Gastroesophageal sphincter (tissue), 4 donors: Measurements from ENCODE around the gene RFT1. TPM values are rescaled to one million over a fixed set of nuclear protein-coding genes. Genes with fewer than 3 reads are reported as not detected.

ENCODE experiments used
- ATAC-seq: fragments of 150-250 bp; one replicate; pipeline ENCODE4 v1.9.1; 2016; ENCODE audit warnings: mild to moderate bottlenecking, moderate library complexity
- H3K27ac ChIP-seq, 4 donors: fragments of 200-600 bp; sonication (generic) in 3 of 4; 1 replicate in 3 of 4; 2 replicates in 1 of 4; pipeline ENCODE4 v1.5.1; 2016 to 2019
- H3K27me3 ChIP-seq: fragments of 200-600 bp; sonication (generic); one replicate; pipeline ENCODE4 v1.5.1; 2019
- H3K36me3 ChIP-seq, 2 donors: fragments of 200-600 bp; sonication (generic); one replicate each; pipeline ENCODE4 v1.5.1; 2019; ENCODE audit warnings: control low read depth in 1 of 2
- H3K4me1 ChIP-seq, 3 donors: fragments of 200-600 bp; sonication (generic); 1 replicate in 2 of 3; 2 replicates in 1 of 3; pipeline ENCODE4 v1.5.1; 2016 to 2019; ENCODE audit warnings: control low read depth in 2 of 3
- H3K4me3 ChIP-seq, 2 donors: fragments of 200-600 bp; sonication (generic); one replicate each; pipeline ENCODE4 v1.5.1; 2019; ENCODE audit warnings: mild to moderate bottlenecking in 1 of 2, moderate library complexity in 1 of 2
- H3K9me3 ChIP-seq, 3 donors: fragments of 200-600 bp; sonication (generic); one replicate each; pipeline ENCODE4 v1.5.1; 2017 to 2019; ENCODE audit warnings: control low read depth in 2 of 3
- CTCF ChIP-seq, 4 experiments: fragments of 200-600 bp in 2 of 4; fragments of 450-650 bp in 2 of 4; sonication (generic) in 1 of 4; IDR thresholded peaks; one replicate each; pipeline ENCODE4 v1.5.1; 2017 to 2019; ENCODE audit warnings: antibody characterized with exemption in 4 of 4, mild to moderate bottlenecking in 2 of 4, moderate library complexity in 2 of 4
- EP300 ChIP-seq: sonication (generic); formaldehyde crosslinking; IDR thresholded peaks from one replicate; pipeline ENCODE4 v1.6.1; 2017; ENCODE audit warnings: antibody characterized with exemption, mild to moderate bottlenecking
- POLR2A ChIP-seq, 2 donors: fragments of 450-650 bp; IDR thresholded peaks; one replicate each; pipeline ENCODE4 v1.6.1; 2017; ENCODE audit warnings: antibody characterized with exemption in 2 of 2, mild to moderate bottlenecking in 2 of 2, moderate library complexity in 1 of 2
- POLR2AphosphoS5 ChIP-seq: sonication (generic); formaldehyde crosslinking; IDR thresholded peaks from one replicate; pipeline ENCODE4 v1.6.1; 2017; ENCODE audit warnings: antibody characterized with exemption
- WGBS, 2 donors: methylation state at CpG; one replicate each; pipeline ENCODE4 v1.1.5; 2018; ENCODE audit warnings: low coverage in 1 of 2; 5-methylcytosine and 5-hydroxymethylcytosine counted together
- total RNA-seq, 4 donors: library from RNA; depleted of rRNA; stranded (reverse); fragments of >200 nt; gene quantifications; one replicate each; pipeline ENCODE4 v1.1.0, GENCODE V29; 2016

The RFT1 gene
- total RNA-seq, 4 donors from 2014 or later, result 6.5 to 7.6 (median 7.2) TPM

GRCh38 chr3:53156368-53156834, 26.2 kb upstream of the RFT1 start:
- Histone ChIP-seq H3K36me3 (no peaks in the 10 kb centered on the region), H3K27me3 (peaks cover 37% of the 10 kb centered on the region), H3K4me1 (peaks cover 0 to 32% (median 6%) of the 10 kb centered on the region in 3 donors), H3K4me3 (peak overlapping the region in 1 of 2 donors; percentile 12), H3K27ac (no peak overlapping the region), H3K9me3 (no peaks in the 10 kb centered on the region)
- TF ChIP-seq EP300, result no peak
- no peak for TF ChIP-seq POLR2A (IDR thresholded peaks at IDR 0.05)
- no peak for TF ChIP-seq POLR2AphosphoS5
- TF ChIP-seq CTCF (IDR thresholded peaks at IDR 0.05), result no peak
- no peak for ATAC-seq
- no CpG with 5 or more reads among the region's 36 CpGs for whole genome bisulfite sequencing, 2 donors

GRCh38 chr3:53155760-53156159, 25.5 kb upstream of the RFT1 start:
- no peak overlapping the region for H3K4me3 ChIP-seq
- H3K27me3 ChIP-seq, result peaks cover 37% of the 10 kb centered on the region
- ATAC-seq, result no peak
- H3K27ac ChIP-seq, result no peak overlapping the region
- peaks cover 0 to 34% (median 6%) of the 10 kb centered on the region in 3 donors for H3K4me1 ChIP-seq
- no peak for TF ChIP-seq POLR2AphosphoS5
- TF ChIP-seq POLR2A (IDR thresholded peaks at IDR 0.05), result no peak
- no peak for TF ChIP-seq EP300
- TF ChIP-seq CTCF (IDR thresholded peaks at IDR 0.05), result no peak
- no peaks in the 10 kb centered on the region for H3K36me3 ChIP-seq
- 78 to 89% methylated on average over 3 to 4 of the region's 6 CpGs for WGBS, 2 donors
- H3K9me3 ChIP-seq, result no peaks in the 10 kb centered on the region

- no peak for TF ChIP-seq POLR2AphosphoS5
- no peak for TF ChIP-seq CTCF (IDR thresholded peaks at IDR 0.05)
- no peak for TF ChIP-seq EP300
- TF ChIP-seq POLR2A (IDR thresholded peaks at IDR 0.05), result no peak
- ATAC-seq, result no peak
- H3K27me3 ChIP-seq, result peaks cover 37% of the 10 kb centered on the region
- 71% methylated on average over 2 of the region's 4 CpGs; no CpG with 5 or more reads in 1 of the 2 donors for WGBS, 2 donors
- H3K4me1 ChIP-seq, result peaks cover 0 to 35% (median under 1%) of the 10 kb centered on the region in 3 donors
- no peak overlapping the region for H3K4me3 ChIP-seq
- H3K9me3 ChIP-seq, result no peaks in the 10 kb centered on the region
- H3K36me3 ChIP-seq, result no peaks in the 10 kb centered on the region
- H3K27ac ChIP-seq, result no peak overlapping the region
These were observed 24.6 kb upstream of the RFT1 start for GRCh38 chr3:53154881-53155285.

- peaks cover 37% of the 10 kb centered on the region for H3K27me3 ChIP-seq
- H3K27ac ChIP-seq, result no peak overlapping the region
- H3K4me1 ChIP-seq, result peaks cover 0 to 28% (median 0%) of the 10 kb centered on the region in 3 donors
- WGBS, 2 donors, result 0 to 55% methylated on average over 1 to 2 of the region's 6 CpGs
- no peak for ATAC-seq
- H3K36me3 ChIP-seq, result no peaks in the 10 kb centered on the region
- H3K9me3 ChIP-seq, result no peaks in the 10 kb centered on the region
- H3K4me3 ChIP-seq, result no peak overlapping the region
- TF ChIP-seq EP300, result no peak
These were observed 23.7 kb upstream of the RFT1 start for GRCh38 chr3:53153980-53154379.

- H3K36me3 ChIP-seq, result no peaks in the 10 kb centered on the region
- peaks cover 0 to 22% (median 0%) of the 10 kb centered on the region in 3 donors for H3K4me1 ChIP-seq
- H3K9me3 ChIP-seq, result no peaks in the 10 kb centered on the region
- H3K27me3 ChIP-seq, result peaks cover 37% of the 10 kb centered on the region
- TF ChIP-seq POLR2A (IDR thresholded peaks at IDR 0.05), result no peak
- TF ChIP-seq CTCF (IDR thresholded peaks at IDR 0.05), result no peak
- 68 to 72% methylated on average over 2 to 3 of the region's 3 CpGs for WGBS, 2 donors
- H3K27ac ChIP-seq, result no peak overlapping the region
- no peak overlapping the region for H3K4me3 ChIP-seq
- no peak for ATAC-seq
These were observed 23.1 kb upstream of the RFT1 start for GRCh38 chr3:53153264-53153823.
